Testis (tissue), 3 donors: Measurements from ENCODE around the gene DDX1. TPM values are rescaled to one million over a fixed set of nuclear protein-coding genes. Genes with fewer than 3 reads are reported as not detected.

ENCODE experiments used
- DNase-seq: peaks from one replicate; pipeline ENCODE4 v3.0.0-alpha.2; 2019
- H3K27ac ChIP-seq, 2 donors: fragments of 200-600 bp; sonication (generic); one replicate each; pipeline ENCODE4 v1.5.1; 2019
- H3K27me3 ChIP-seq: fragments of 200-600 bp; sonication (generic); one replicate; pipeline ENCODE4 v1.5.1; 2019
- H3K36me3 ChIP-seq: fragments of 200-600 bp; sonication (generic); one replicate; pipeline ENCODE4 v1.5.1; 2017; ENCODE audit warnings: low read depth; ENCODE audit errors: missing control alignments
- H3K4me1 ChIP-seq: fragments of 200-600 bp; sonication (generic); one replicate; pipeline ENCODE4 v1.5.1; 2019
- H3K4me3 ChIP-seq, 2 donors: fragments of 200-600 bp; sonication (generic); one replicate each; pipeline ENCODE4 v1.5.1; 2017 to 2019
- H3K9me3 ChIP-seq: fragments of 200-600 bp; sonication (generic); one replicate; pipeline ENCODE4 v1.5.1; 2017
- POLR2A ChIP-seq: fragments of 450-650 bp; IDR thresholded peaks from one replicate; pipeline ENCODE4 v1.6.1; 2017; ENCODE audit warnings: antibody characterized with exemption, mild to moderate bottlenecking, moderate library complexity
- WGBS, 2 donors: methylation state at CpG; one replicate each; pipeline ENCODE4 v1.1.5; 2018; 5-methylcytosine and 5-hydroxymethylcytosine counted together
- intact Hi-C: fragments of 100-400 bp; cut with DNase I; formaldehyde crosslinking; loops from one replicate; pipeline ENCODE4 v1.15.1; 2023; ENCODE audit warnings: low total_unique reads
- polyA plus RNA-seq: library from polyadenylated mRNA; stranded (reverse); fragments of 350-450 nt; fragmentation: Illumina TruSeq; extraction: RNeasy Lipid Tissue Mini Kit (QIAGEN cat#74804); gene quantifications from one replicate; pipeline ENCODE4 v1.2.3, GENCODE V29; 2014; ENCODE audit warnings: low read depth, low replicate concordance; ENCODE audit not compliant: insufficient read depth
- total RNA-seq, 2 donors: library from RNA; depleted of rRNA; stranded (reverse); fragments of >200 nt; gene quantifications; one replicate each; pipeline ENCODE4 v1.2.3, GENCODE V29; 2016
- TF ChIP-seq, protein P1 (sequence below), 3 experiments: fragments of 450-650 bp in 2 of 3; fragments of 200-600 bp in 1 of 3; sonication (generic) in 1 of 3; IDR thresholded peaks; one replicate each; pipeline ENCODE4 v1.5.1; 2016 to 2019; ENCODE audit warnings: antibody characterized with exemption in 3 of 3, mild to moderate bottlenecking in 2 of 3, moderate library complexity in 1 of 3

Gene DDX1
- total and polyA plus RNA-seq, 3 donors from 2014 or later = 60.4 to 66.9 (median 65.0) TPM

DNA sequence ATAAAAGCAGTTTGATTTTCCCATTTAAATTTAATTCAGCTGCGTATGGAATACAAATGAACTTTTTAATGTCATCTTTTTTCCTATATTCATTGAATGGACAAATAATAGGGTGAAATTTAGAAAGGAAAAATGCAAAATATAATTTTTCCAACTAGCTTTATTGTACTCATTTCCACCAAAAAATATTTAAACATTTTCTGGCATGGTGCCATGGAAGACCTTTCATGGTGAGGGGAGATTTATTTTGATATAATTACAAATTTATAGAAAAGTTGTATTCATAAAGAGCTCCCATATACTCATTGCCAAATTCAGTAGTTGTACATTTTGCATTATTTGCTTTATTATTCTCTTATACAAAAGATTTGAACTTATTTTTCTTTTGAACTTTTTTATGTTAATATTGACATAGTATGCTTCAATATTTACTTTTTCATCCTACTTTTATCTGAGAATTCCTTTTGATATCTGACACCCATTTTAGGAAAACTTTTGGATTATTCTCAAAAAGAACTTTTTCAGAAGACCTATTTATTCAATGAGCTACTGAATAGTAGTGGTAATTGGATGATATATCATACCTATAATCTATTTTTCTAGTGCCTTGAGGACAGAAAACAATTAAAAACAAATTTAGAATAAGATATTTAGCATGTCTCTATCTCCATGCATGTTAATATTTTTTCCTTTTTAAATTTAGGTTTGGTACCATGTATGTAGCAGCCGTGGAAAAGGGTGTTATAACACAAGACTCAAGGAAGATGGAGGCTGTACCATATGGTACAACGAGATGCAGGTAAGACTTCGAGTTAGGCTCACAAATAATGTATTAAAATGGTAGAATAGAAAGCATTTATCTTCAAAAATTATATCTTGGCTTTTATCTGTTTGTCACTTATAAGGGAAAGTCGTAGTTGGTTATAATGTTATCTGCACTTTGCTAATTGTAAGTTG lies 37.5 kb downstream of the DDX1 start:
- H3K9me3 ChIP-seq = no peaks in the 10 kb centered on the region
- no peaks in the 10 kb centered on the region for H3K36me3 ChIP-seq
- H3K27me3 ChIP-seq = no peaks in the 10 kb centered on the region
- WGBS, 2 donors = 91 to 97% methylated on average over 5 of the region's 5 CpGs
- peaks cover 3% of the 10 kb centered on the region for H3K4me1 ChIP-seq
- no peak for TF ChIP-seq POLR2A
- TF ChIP-seq, protein P1, sequence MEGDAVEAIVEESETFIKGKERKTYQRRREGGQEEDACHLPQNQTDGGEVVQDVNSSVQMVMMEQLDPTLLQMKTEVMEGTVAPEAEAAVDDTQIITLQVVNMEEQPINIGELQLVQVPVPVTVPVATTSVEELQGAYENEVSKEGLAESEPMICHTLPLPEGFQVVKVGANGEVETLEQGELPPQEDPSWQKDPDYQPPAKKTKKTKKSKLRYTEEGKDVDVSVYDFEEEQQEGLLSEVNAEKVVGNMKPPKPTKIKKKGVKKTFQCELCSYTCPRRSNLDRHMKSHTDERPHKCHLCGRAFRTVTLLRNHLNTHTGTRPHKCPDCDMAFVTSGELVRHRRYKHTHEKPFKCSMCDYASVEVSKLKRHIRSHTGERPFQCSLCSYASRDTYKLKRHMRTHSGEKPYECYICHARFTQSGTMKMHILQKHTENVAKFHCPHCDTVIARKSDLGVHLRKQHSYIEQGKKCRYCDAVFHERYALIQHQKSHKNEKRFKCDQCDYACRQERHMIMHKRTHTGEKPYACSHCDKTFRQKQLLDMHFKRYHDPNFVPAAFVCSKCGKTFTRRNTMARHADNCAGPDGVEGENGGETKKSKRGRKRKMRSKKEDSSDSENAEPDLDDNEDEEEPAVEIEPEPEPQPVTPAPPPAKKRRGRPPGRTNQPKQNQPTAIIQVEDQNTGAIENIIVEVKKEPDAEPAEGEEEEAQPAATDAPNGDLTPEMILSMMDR (IDR thresholded peaks at IDR 0.05) = no peak
- H3K4me3 ChIP-seq = no peak overlapping the region
- H3K27ac ChIP-seq = no peak overlapping the region
- intact Hi-C loops = no loop called here
- DNase-seq = no peak

DNA sequence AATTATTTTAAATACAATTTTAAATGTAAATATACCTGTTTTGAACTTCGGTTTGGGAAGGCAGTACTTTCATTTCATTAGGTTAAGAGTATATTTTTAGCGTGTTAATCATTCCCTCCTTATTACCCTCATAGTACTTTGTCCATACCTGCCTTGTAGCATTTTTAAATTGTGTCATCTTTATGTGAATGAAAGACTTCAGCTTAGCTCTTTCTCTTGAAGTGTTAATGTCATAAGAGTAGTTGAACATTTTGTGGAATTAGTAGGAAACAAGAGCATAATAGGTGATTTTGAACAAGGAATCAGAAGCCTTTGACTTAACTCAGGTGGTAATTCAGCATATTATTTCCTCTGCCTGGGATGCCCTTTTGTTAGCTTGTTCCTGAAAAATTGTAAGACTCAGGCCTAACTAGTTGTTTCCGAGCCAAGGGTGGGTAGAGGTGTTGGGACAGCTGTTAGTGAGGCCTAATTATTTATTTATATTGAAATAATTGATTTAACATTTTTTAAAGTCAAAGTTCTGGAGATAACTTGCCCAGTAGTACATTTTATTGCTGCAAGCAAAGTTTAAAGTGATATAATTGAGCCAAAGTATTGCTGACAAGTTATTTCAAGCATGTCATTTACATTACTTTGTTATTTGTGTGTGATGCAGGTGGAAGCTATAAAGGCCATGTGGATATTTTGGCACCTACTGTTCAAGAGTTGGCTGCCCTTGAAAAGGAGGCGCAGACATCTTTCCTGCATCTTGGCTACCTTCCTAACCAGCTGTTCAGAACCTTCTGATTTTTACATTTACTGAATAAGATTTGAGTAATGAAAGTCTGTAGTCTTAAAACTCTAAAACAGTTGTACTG lies 38.7 kb downstream of the DDX1 start:
- no peak overlapping the region for H3K4me3 ChIP-seq
- H3K27ac ChIP-seq = no peak overlapping the region
- 67 to 69% methylated on average over 4 of the region's 4 CpGs for WGBS, 2 donors
- no peak for DNase-seq
- intact Hi-C loops = loop anchor here (10.0 kb wide), 1 partner anchor 974 kb away; no protein-coding TSS in a partner anchor
- H3K36me3 ChIP-seq = no peaks in the 10 kb centered on the region
- peaks cover 3% of the 10 kb centered on the region for H3K4me1 ChIP-seq
- H3K27me3 ChIP-seq = no peaks in the 10 kb centered on the region
- H3K9me3 ChIP-seq = no peaks in the 10 kb centered on the region
- TF ChIP-seq POLR2A = no peak
- TF ChIP-seq, protein P1 (IDR thresholded peaks at IDR 0.05) = no peak

- Histone ChIP-seq H3K27me3 (no peaks in the 10 kb centered on the region), H3K4me1 (peaks cover 3% of the 10 kb centered on the region), H3K27ac (no peak overlapping the region), H3K9me3 (no peaks in the 10 kb centered on the region), H3K36me3 (no peaks in the 10 kb centered on the region), H3K4me3 (no peak overlapping the region)
- intact Hi-C loops = loop anchor here (10.0 kb wide), 1 partner anchor 974 kb away; no protein-coding TSS in a partner anchor
- TF ChIP-seq, protein P1 (IDR thresholded peaks at IDR 0.05) = no peak
- no peak for TF ChIP-seq POLR2A
- no peak for DNase-seq
- WGBS, 2 donors = 86 to 87% methylated on average over 7 of the region's 7 CpGs
These were observed 39.5 kb downstream of the DDX1 start for GRCh38 chr2:15630978-15631719.

DNA sequence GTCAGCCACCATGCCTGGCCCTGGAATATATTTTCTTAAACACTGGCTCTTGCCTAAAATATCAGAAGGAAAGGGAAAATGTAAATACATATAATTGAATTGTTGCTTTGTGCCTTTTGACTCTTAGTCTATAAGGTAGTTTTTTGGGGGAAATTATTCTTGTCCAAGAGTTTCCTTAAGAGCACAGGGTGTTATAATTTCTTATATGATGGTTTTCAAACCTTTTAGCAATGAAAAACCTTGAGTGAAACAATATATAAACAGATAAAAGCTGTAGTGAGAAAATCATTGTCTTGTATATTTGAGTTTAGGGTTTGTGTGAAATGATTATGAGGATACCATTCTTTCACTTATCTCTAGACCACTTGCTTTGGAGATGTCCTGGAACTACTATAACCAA lies 40.2 kb downstream of the DDX1 start:
- peaks cover 3% of the 10 kb centered on the region for H3K4me1 ChIP-seq
- no peak overlapping the region for H3K4me3 ChIP-seq
- no peaks in the 10 kb centered on the region for H3K36me3 ChIP-seq
- TF ChIP-seq, protein P1 (IDR thresholded peaks at IDR 0.05) = no peak
- no peak for TF ChIP-seq POLR2A
- intact Hi-C loops = loop anchor here (10.0 kb wide), 1 partner anchor 973 kb away; no protein-coding TSS in a partner anchor
- no peak overlapping the region for H3K27ac ChIP-seq
- H3K27me3 ChIP-seq = no peaks in the 10 kb centered on the region
- DNase-seq = no peak
- no peaks in the 10 kb centered on the region for H3K9me3 ChIP-seq
